IgD-negative memory B cell (primary cell): ENCODE measurements around the gene PLEKHD1. TPM values are rescaled to one million over a fixed set of nuclear protein-coding genes. Genes with fewer than 3 reads are reported as not detected.

Source experiments
- H3K27ac Mint-ChIP-seq, 3 donors: one replicate each; pipeline ENCODE4 v1.8.0; 2020 to 2022; ENCODE audit warnings: mild to moderate bottlenecking in 3 of 3, mixed read lengths in 3 of 3, moderate library complexity in 1 of 3
- H3K27me3 Mint-ChIP-seq: one replicate; pipeline ENCODE4 v1.8.0; 2021; ENCODE audit warnings: mixed read lengths
- H3K36me3 Mint-ChIP-seq: one replicate; pipeline ENCODE4 v1.8.0; 2020; ENCODE audit warnings: mild to moderate bottlenecking, mixed read lengths
- H3K4me1 Mint-ChIP-seq, 3 donors: one replicate each; pipeline ENCODE4 v1.8.0; 2020 to 2022; ENCODE audit warnings: mixed read lengths in 3 of 3, mild to moderate bottlenecking in 1 of 3
- H3K4me3 Mint-ChIP-seq, 4 donors: one replicate each; pipeline ENCODE4 v1.8.0; 2020 to 2022; ENCODE audit warnings: mild to moderate bottlenecking in 4 of 4, mixed read lengths in 4 of 4, moderate library complexity in 3 of 4
- H3K9me3 Mint-ChIP-seq, 3 donors: one replicate each; pipeline ENCODE4 v1.8.0; 2020 to 2021; ENCODE audit warnings: mixed read lengths in 3 of 3, mild to moderate bottlenecking in 1 of 3
- polyA plus RNA-seq: library from polyadenylated mRNA; unstranded; fragments of 300-500 nt; fragmentation: Illumina TruSeq; gene quantifications from one replicate; pipeline ENCODE4 v1.2.3, GENCODE V29; 2021

PLEKHD1 gene
- polyA plus RNA-seq, 1 donor from 2014 or later = 0.11 TPM

GRCh38 chr14:69569859-69570258 is 85.3 kb downstream of the PLEKHD1 start:
- no peaks in the 10 kb centered on the region for H3K9me3 Mint-ChIP-seq
- H3K36me3 Mint-ChIP-seq = peaks cover 2% of the 10 kb centered on the region
- no peak overlapping the region for H3K4me3 Mint-ChIP-seq
- peaks cover 43% of the 10 kb centered on the region for H3K27me3 Mint-ChIP-seq
- H3K4me1 Mint-ChIP-seq = peaks cover 5 to 8% (median 6%) of the 10 kb centered on the region in 3 donors
- peak overlapping the region in 1 of 3 donors; percentile 19 for H3K27ac Mint-ChIP-seq

DNA sequence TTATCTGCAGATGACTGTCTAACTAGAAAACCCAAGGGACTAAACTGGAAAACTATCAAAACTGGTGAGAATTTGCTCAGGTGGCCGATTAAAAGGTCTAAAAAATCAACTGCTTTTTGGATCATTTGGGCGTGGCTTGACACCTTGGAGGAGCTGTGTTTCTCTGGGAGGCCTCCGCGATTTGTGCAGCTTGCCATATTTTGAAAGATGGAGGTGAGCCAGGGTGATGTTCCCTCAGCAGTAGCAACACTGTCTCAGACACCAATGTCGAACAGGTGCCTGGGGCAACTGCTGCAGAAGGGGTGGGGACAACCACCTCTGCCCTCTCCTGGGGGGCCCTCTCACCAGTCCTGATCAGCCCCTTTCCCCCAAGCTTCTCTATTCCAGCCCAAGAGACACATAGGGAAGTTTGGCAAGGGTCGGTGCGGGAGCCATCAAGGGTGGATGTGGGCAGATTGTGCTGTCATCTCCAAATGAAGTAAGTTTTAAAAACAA is 86.4 kb downstream of the PLEKHD1 start:
- peaks cover 2% of the 10 kb centered on the region for H3K36me3 Mint-ChIP-seq

DNA sequence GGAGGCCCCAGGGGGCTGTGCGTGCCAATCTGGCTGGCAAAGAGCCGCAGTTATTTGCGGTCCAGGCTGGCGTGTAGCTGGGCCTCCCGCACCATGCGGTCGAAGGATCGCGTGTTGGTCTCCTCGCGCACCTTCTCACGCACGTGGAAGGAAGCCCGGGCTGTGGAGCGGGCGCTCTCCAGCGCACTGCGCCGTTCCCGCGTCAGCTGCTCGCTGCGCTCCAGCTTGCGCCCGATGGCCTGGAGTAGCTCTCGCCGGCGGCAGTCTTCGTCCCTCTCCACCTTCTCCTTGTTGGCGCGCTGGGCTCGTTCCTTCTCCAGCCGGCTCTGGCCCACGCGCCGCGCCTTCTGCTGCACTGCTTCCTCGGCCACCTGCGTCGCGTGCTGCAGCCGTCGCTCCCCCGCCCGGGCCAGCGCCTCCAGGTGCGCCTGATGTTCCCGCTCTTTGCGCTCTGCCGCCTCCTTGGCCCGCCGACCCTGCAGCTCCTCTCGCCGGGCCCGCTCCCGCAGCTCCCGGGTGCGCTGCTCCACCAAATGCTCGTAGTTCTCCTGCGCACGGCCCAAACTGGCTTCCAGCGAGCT is 87.0 kb downstream of the PLEKHD1 start:
- Mint-ChIP-seq H3K4me3 (peak overlapping the region in 1 of 4 donors; percentile 25), H3K27me3 (peaks cover 54% of the 10 kb centered on the region), H3K36me3 (peaks cover 2% of the 10 kb centered on the region), H3K4me1 (peaks cover 6 to 8% (median 6%) of the 10 kb centered on the region in 3 donors), H3K27ac (no peak overlapping the region), H3K9me3 (no peaks in the 10 kb centered on the region)

More for the DNA sequence above, 86.4 kb downstream of the PLEKHD1 start:
- Mint-ChIP-seq H3K27ac (no peak overlapping the region), H3K9me3 (no peaks in the 10 kb centered on the region), H3K4me1 (peaks cover 6 to 8% (median 6%) of the 10 kb centered on the region in 3 donors), H3K27me3 (peaks cover 49% of the 10 kb centered on the region), H3K4me3 (peak overlapping the region in 1 of 4 donors; percentile 41)

DNA sequence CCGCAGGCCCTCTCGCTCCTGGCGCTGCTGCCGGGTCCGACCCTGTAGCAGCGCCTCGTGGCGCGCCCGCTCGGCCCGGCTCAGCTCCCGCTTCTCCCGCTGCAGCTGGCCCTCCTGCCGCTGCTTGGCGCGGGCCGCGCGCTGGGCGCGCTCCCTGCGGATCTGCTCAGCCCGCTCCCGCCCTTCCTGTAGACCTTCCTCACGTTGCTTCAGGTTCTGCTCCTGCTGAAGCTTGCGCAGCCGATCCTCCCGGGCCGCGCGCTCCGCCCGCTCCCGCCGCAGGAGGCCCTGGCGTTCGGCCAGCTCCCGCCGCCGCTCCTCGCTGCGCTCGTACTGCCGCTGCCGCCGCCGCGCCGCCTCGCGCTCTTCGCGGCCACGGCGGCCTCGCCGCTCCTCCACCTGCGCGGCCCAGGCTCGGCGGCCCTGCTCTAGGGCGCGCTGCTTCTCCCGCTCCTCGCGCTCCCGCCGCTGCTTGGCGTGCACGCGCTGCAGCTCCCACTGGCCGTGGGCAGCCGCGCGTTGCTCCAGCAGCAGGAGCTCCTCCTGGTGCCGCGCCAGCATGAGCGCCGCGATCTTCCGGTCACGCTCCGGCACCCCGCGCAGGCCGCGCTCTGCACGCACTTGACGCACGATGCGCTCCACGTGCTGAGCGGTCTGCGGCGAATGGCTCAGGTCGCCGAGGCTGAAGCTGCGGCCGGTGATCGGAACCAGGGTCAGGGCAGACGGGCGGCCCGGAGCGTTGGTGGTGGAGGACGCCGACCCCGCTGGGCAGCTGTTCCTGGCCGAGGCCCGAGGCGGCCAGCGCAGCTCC is 87.7 kb downstream of the PLEKHD1 start:
- H3K4me3 Mint-ChIP-seq = peak overlapping the region in 3 of 4 donors; percentile 25 to 79 (median 37)
- peaks cover 54% of the 10 kb centered on the region for H3K27me3 Mint-ChIP-seq

DNA sequence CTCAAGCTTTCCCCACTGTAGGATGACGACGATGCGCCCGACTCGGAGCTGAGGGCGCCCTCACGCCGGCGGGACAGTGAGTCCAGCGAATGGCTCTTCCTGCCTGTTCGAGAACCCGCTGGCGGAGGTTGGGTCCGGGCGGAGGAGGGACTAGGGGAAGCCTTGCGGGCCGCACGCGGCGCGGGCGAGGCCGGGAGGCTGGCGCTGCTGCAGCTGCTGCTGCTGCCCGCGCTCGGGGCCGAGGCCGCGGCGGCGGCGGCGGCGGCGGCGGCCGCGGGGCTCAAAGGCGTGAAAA is 88.3 kb downstream of the PLEKHD1 start:
- Mint-ChIP-seq H3K36me3 (peaks cover 2% of the 10 kb centered on the region), H3K27me3 (peaks cover 49% of the 10 kb centered on the region), H3K27ac (no peak overlapping the region), H3K9me3 (no peaks in the 10 kb centered on the region), H3K4me3 (peak overlapping the region in 2 of 4 donors; percentile 25 to 79), H3K4me1 (peaks cover 6 to 8% (median 6%) of the 10 kb centered on the region in 3 donors)

More for the DNA sequence above, 87.7 kb downstream of the PLEKHD1 start:
- Mint-ChIP-seq H3K4me1 (peaks cover 6 to 8% (median 6%) of the 10 kb centered on the region in 3 donors), H3K9me3 (no peaks in the 10 kb centered on the region), H3K27ac (no peak overlapping the region), H3K36me3 (peaks cover 2% of the 10 kb centered on the region)

- Mint-ChIP-seq H3K27ac (peak overlapping the region in 1 of 3 donors; percentile 39), H3K4me1 (peaks cover 6 to 8% (median 6%) of the 10 kb centered on the region in 3 donors), H3K27me3 (peaks cover 46% of the 10 kb centered on the region), H3K4me3 (peak overlapping the region; percentile 49 to 98 (median 62)), H3K36me3 (peaks cover 2% of the 10 kb centered on the region), H3K9me3 (no peaks in the 10 kb centered on the region)
Measured at GRCh38 chr14:69573205-69573830, 88.8 kb downstream of the PLEKHD1 start.

GRCh38 chr14:69573831-69574262 is 89.3 kb downstream of the PLEKHD1 start:
- Mint-ChIP-seq H3K4me3 (peak overlapping the region; percentile 50 to 98 (median 78)), H3K4me1 (peaks cover 6 to 8% (median 6%) of the 10 kb centered on the region in 3 donors), H3K9me3 (no peaks in the 10 kb centered on the region), H3K27ac (peak overlapping the region in 1 of 3 donors; percentile 39), H3K27me3 (peaks cover 41% of the 10 kb centered on the region), H3K36me3 (peaks cover 2% of the 10 kb centered on the region)

GRCh38 chr14:69574263-69574953 is 89.9 kb downstream of the PLEKHD1 start, which contains the start of gene CCDC177:
Gene CCDC177 (minus strand): TSS chr14:69574871. CDS start chr14:69573622, 1,249 bp downstream.
- Mint-ChIP-seq H3K9me3 (no peaks in the 10 kb centered on the region), H3K27ac (peak within 1 kb of the TSS in 1 of 3 donors; percentile 39), H3K4me1 (peaks cover 6 to 8% (median 6%) of the 10 kb centered on the region in 3 donors), H3K4me3 (peak within 1 kb of the TSS; percentile 74 to 98 (median 82)), H3K27me3 (peaks cover 39% of the 10 kb centered on the region), H3K36me3 (peaks cover 2% of the 10 kb centered on the region)

- Mint-ChIP-seq H3K27me3 (peaks cover 37% of the 10 kb centered on the region), H3K4me1 (peaks cover 6 to 8% (median 6%) of the 10 kb centered on the region in 3 donors), H3K27ac (no peak overlapping the region), H3K36me3 (peaks cover 2% of the 10 kb centered on the region), H3K9me3 (no peaks in the 10 kb centered on the region), H3K4me3 (peak overlapping the region; percentile 74 to 98 (median 82))
Measured at GRCh38 chr14:69574954-69575295, 90.4 kb downstream of the PLEKHD1 start.

- Mint-ChIP-seq H3K27ac (no peak overlapping the region), H3K4me1 (peaks cover 9 to 11% (median 10%) of the 10 kb centered on the region in 3 donors)
Measured at GRCh38 chr14:69579476-69579875, 94.9 kb downstream of the PLEKHD1 start.

DNA sequence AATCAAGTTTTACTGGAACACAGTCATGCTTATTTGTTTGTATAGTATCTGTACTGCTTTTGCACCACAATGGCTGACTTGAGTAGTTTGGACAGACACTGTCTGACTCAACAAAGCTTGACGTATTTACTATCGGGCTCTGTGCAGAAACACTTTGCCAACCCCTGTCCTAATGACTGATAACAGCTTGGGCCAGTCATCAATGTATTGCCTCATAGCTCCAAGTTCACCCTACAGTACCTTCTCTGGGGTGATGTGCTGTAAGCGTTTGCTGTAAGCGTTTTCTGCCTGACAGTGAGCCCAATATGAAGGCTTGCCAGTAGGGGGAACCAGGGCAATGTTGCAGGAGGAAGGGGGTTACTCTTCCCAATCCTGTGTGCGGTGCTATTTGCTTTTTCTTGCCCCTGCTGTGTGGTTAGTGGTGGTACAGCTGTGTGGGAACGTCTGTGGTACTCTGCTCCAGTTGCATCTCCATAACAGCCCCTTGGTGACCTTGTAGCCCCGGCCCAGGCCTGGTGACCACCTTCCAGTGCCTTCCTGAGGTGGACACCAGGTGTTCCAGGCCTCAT is 95.6 kb downstream of the PLEKHD1 start:
- Mint-ChIP-seq H3K9me3 (no peaks in the 10 kb centered on the region), H3K27ac (no peak overlapping the region), H3K4me1 (peaks cover 5 to 12% (median 7%) of the 10 kb centered on the region in 3 donors), H3K4me3 (no peak overlapping the region), H3K36me3 (no peaks in the 10 kb centered on the region), H3K27me3 (peaks cover 13% of the 10 kb centered on the region)

More at GRCh38 chr14:69579476-69579875, 94.9 kb downstream of the PLEKHD1 start:
- peaks cover 2% of the 10 kb centered on the region for H3K36me3 Mint-ChIP-seq
- no peak overlapping the region for H3K4me3 Mint-ChIP-seq
- peaks cover 15% of the 10 kb centered on the region for H3K27me3 Mint-ChIP-seq
- H3K9me3 Mint-ChIP-seq = no peaks in the 10 kb centered on the region
